Measurements from ENCODE around the gene AFTPH. TPM values are rescaled to one million over a fixed set of nuclear protein-coding genes. Genes with fewer than 3 reads are reported as not detected.
A peak's percentile ranks its signal among the peaks of the same experiment; 100 is the strongest.

The AFTPH gene
- total RNA-seq, 1 donor: 38.7 TPM

GRCh38 chr2:64542071-64543007 lies 18.2 kb downstream of the AFTPH start:
- Histone ChIP-seq H3K36me3 (ENCODE audit: insufficient read depth, low read length) (no peaks in the 10 kb centered on the region), H4K20me1 (ENCODE audit: insufficient read depth, low read length) (peaks cover 5% of the 10 kb centered on the region), H3K79me2 (ENCODE audit: insufficient read depth, low read length) (peaks cover 74% of the 10 kb centered on the region), H3K4me3 (ENCODE audit: insufficient read depth, low read length) (no peak overlapping the region), H3K27ac (ENCODE audit: low read depth, low read length) (peak overlapping the region; percentile 58), H3K9me3 (ENCODE audit: low read depth, low read length) (no peaks in the 10 kb centered on the region), H3K4me2 (ENCODE audit: insufficient read depth, low read length) (peak overlapping the region; percentile 10), H2AFZ (ENCODE audit: low read length) (no peak overlapping the region), H3K4me1 (ENCODE audit: insufficient read depth, low read length) (peaks cover 43% of the 10 kb centered on the region), H3K27me3 (ENCODE audit: insufficient read depth, low read length) (no peaks in the 10 kb centered on the region)
- DNase-seq (ENCODE audit: insufficient read length, low spot score, missing footprints): no peak
- TF ChIP-seq CTCF (IDR thresholded peaks at IDR 0.05; ENCODE audit: extremely low read depth, low read depth, low read length): no peak

GRCh38 chr2:64543008-64543697 lies 19.0 kb downstream of the AFTPH start:
- Histone ChIP-seq H2AFZ (ENCODE audit: low read length) (no peak overlapping the region), H3K4me3 (ENCODE audit: insufficient read depth, low read length) (no peak overlapping the region), H3K9me3 (ENCODE audit: low read depth, low read length) (no peaks in the 10 kb centered on the region), H4K20me1 (ENCODE audit: insufficient read depth, low read length) (peaks cover 6% of the 10 kb centered on the region), H3K27me3 (ENCODE audit: insufficient read depth, low read length) (no peaks in the 10 kb centered on the region), H3K27ac (ENCODE audit: low read depth, low read length) (peak overlapping the region; percentile 58), H3K4me1 (ENCODE audit: insufficient read depth, low read length) (peaks cover 35% of the 10 kb centered on the region), H3K4me2 (ENCODE audit: insufficient read depth, low read length) (peak overlapping the region; percentile 10), H3K79me2 (ENCODE audit: insufficient read depth, low read length) (peaks cover 76% of the 10 kb centered on the region), H3K36me3 (ENCODE audit: insufficient read depth, low read length) (no peaks in the 10 kb centered on the region)
- no peak for DNase-seq (ENCODE audit: insufficient read length, low spot score, missing footprints)
- no peak for TF ChIP-seq CTCF (IDR thresholded peaks at IDR 0.05; ENCODE audit: extremely low read depth, low read depth, low read length)

GRCh38 chr2:64548761-64549160 lies 24.6 kb downstream of the AFTPH start:
- DNase-seq (ENCODE audit: insufficient read length, low spot score, missing footprints): no peak
- peaks cover under 1% of the 10 kb centered on the region for H3K4me1 ChIP-seq (ENCODE audit: insufficient read depth, low read length)
- peaks cover 6% of the 10 kb centered on the region for H4K20me1 ChIP-seq (ENCODE audit: insufficient read depth, low read length)
- no peaks in the 10 kb centered on the region for H3K36me3 ChIP-seq (ENCODE audit: insufficient read depth, low read length)
- no peak overlapping the region for H3K27ac ChIP-seq (ENCODE audit: low read depth, low read length)
- no peak overlapping the region for H2AFZ ChIP-seq (ENCODE audit: low read length)
- no peak for TF ChIP-seq CTCF (IDR thresholded peaks at IDR 0.05; ENCODE audit: extremely low read depth, low read depth, low read length)
- H3K27me3 ChIP-seq (ENCODE audit: insufficient read depth, low read length): no peaks in the 10 kb centered on the region
- H3K9me3 ChIP-seq (ENCODE audit: low read depth, low read length): no peaks in the 10 kb centered on the region
- H3K79me2 ChIP-seq (ENCODE audit: insufficient read depth, low read length): peaks cover 42% of the 10 kb centered on the region
- no peak overlapping the region for H3K4me2 ChIP-seq (ENCODE audit: insufficient read depth, low read length)
- H3K4me3 ChIP-seq (ENCODE audit: insufficient read depth, low read length): no peak overlapping the region

- Histone ChIP-seq H3K9me3 (ENCODE audit: low read depth, low read length) (no peaks in the 10 kb centered on the region), H3K4me1 (ENCODE audit: insufficient read depth, low read length) (peaks cover under 1% of the 10 kb centered on the region), H2AFZ (ENCODE audit: low read length) (no peak overlapping the region), H3K36me3 (ENCODE audit: insufficient read depth, low read length) (no peaks in the 10 kb centered on the region), H4K20me1 (ENCODE audit: insufficient read depth, low read length) (peaks cover 6% of the 10 kb centered on the region), H3K79me2 (ENCODE audit: insufficient read depth, low read length) (peaks cover 32% of the 10 kb centered on the region), H3K4me3 (ENCODE audit: insufficient read depth, low read length) (no peak overlapping the region), H3K4me2 (ENCODE audit: insufficient read depth, low read length) (no peak overlapping the region), H3K27ac (ENCODE audit: low read depth, low read length) (no peak overlapping the region), H3K27me3 (ENCODE audit: insufficient read depth, low read length) (no peaks in the 10 kb centered on the region)
- DNase-seq (ENCODE audit: insufficient read length, low spot score, missing footprints): no peak
- TF ChIP-seq CTCF (IDR thresholded peaks at IDR 0.05; ENCODE audit: extremely low read depth, low read depth, low read length): no peak
These were observed 25.9 kb downstream of the AFTPH start for GRCh38 chr2:64550042-64550441.
